Measurements from ENCODE around the gene CNN2. TPM values are rescaled to one million over a fixed set of nuclear protein-coding genes. Genes with fewer than 3 reads are reported as not detected.

The CNN2 gene
- total and polyA plus RNA-seq, 9 of the 15 experiments (the other 6 are each of a cell fraction or from before 2014, with no cell fraction given), result 12.1 to 174 (median 52.7) TPM

DNA sequence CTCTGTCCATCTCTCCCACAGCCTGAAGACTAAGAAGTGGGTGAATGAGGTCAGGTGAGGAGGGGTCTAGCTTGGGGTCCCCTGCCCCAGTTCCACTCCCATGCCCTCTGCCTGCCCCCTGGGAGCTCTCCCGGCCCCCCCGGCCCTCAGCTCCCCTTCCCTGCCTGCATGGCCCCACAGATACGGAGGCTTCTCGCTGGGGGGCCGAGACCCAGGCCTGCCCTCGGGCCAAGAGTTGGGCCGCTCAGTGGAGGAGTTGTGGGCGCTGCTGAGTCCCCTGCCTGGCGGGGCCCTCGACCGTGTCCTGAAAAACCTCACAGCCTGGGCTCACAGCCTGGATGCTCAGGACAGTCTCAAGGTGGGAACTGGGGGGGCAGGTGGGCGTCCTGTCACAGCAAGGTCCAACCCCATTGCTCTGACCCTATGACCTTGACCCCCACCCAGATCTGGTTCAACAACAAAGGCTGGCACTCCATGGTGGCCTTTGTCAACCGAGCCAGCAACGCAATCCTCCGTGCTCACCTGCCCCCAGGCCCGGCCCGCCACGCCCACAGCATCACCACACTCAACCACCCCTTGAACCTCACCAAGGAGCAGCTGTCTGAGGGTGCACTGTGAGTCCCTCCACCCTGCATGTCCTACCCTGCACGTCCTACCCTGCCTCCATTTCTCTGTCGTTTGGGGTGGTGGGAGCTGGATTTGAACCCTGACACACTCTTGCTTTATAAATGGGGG lies 29.6 kb downstream of the CNN2 start:
- ChIA-PET CTCF (ENCODE audit: low intra/inter-chr PET ratio) (no interaction called here), POLR2A (interaction anchor here (0.5 to 0.7 kb wide), 2 partner anchors 11 to 29 kb away, joined by 3 read pairs; partner anchors contain the start of gene ARHGAP45)
- Histone ChIP-seq H3K4me3 (no peak overlapping the region), H3K9me3 (replicated peaks; ENCODE audit: control insufficient read depth, insufficient read depth, low read depth, low read length) (no peaks in the 10 kb centered on the region), H3K4me2 (ENCODE audit: insufficient read depth, low read length) (no peak overlapping the region), H3K36me3 (ENCODE audit: control insufficient read depth, insufficient read depth, low read length) (peaks cover 83% of the 10 kb centered on the region), H3K4me1 (replicated peaks in 1 of 2; ENCODE audit: control insufficient read depth in 2 of 2, insufficient read depth in 2 of 2, low read length in 2 of 2) (peaks cover 0 to 41% of the 10 kb centered on the region in 2 experiments; a peak in 3 of 5 replicates), H2AFZ (ENCODE audit: low read depth, low read length) (no peak overlapping the region), H3K9me1 (ENCODE audit: control insufficient read depth, insufficient read depth, low read length) (no peaks in the 10 kb centered on the region), H3K27me3 (ENCODE audit: control insufficient read depth in 2 of 2, insufficient read depth in 2 of 2, low read length in 2 of 2) (no peaks in the 10 kb centered on the region), H3K79me2 (ENCODE audit: control insufficient read depth, insufficient read depth, low read length) (no peaks in the 10 kb centered on the region), H4K20me1 (replicated peaks; ENCODE audit: control insufficient read depth, insufficient read depth, low read length) (0 out of 2 replicates have a peak, but pooled peaks cover 4% of the 10 kb centered on the region), H3K9ac (ENCODE audit: insufficient read depth in 1 of 2, low read depth in 2 of 2, low read length in 2 of 2) (no peak overlapping the region), H3K27ac (ENCODE audit: extremely low read depth, low read depth, low read length) (no peak overlapping the region)
- no peak for ATAC-seq
- BruUV-seq (replicated peaks), result no TSS peak
- in situ Hi-C loops (cut with MboI), result no loop called here
- intact Hi-C loops (cut with micrococcal nuclease), result no loop called here
- no peak for FAIRE-seq
- TF ChIP-seq, protein P1, sequence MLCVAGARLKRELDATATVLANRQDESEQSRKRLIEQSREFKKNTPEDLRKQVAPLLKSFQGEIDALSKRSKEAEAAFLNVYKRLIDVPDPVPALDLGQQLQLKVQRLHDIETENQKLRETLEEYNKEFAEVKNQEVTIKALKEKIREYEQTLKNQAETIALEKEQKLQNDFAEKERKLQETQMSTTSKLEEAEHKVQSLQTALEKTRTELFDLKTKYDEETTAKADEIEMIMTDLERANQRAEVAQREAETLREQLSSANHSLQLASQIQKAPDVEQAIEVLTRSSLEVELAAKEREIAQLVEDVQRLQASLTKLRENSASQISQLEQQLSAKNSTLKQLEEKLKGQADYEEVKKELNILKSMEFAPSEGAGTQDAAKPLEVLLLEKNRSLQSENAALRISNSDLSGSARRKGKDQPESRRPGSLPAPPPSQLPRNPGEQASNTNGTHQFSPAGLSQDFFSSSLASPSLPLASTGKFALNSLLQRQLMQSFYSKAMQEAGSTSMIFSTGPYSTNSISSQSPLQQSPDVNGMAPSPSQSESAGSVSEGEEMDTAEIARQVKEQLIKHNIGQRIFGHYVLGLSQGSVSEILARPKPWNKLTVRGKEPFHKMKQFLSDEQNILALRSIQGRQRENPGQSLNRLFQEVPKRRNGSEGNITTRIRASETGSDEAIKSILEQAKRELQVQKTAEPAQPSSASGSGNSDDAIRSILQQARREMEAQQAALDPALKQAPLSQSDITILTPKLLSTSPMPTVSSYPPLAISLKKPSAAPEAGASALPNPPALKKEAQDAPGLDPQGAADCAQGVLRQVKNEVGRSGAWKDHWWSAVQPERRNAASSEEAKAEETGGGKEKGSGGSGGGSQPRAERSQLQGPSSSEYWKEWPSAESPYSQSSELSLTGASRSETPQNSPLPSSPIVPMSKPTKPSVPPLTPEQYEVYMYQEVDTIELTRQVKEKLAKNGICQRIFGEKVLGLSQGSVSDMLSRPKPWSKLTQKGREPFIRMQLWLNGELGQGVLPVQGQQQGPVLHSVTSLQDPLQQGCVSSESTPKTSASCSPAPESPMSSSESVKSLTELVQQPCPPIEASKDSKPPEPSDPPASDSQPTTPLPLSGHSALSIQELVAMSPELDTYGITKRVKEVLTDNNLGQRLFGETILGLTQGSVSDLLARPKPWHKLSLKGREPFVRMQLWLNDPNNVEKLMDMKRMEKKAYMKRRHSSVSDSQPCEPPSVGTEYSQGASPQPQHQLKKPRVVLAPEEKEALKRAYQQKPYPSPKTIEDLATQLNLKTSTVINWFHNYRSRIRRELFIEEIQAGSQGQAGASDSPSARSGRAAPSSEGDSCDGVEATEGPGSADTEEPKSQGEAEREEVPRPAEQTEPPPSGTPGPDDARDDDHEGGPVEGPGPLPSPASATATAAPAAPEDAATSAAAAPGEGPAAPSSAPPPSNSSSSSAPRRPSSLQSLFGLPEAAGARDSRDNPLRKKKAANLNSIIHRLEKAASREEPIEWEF (CRISPR knock-in tag; IDR thresholded peaks at IDR 0.05), result no peak
- no peak for TF ChIP-seq HEY1 (CRISPR knock-in tag; IDR thresholded peaks at IDR 0.05; ENCODE audit: borderline replicate concordance)
- no peak for TF ChIP-seq HLTF (IDR thresholded peaks at IDR 0.05)
- peak; percentile 49; the same call in 1 of the 2 replicates for TF ChIP-seq POLR2G (IDR thresholded peaks at IDR 0.05; ENCODE audit: low read depth, low read length)
- no peak for TF ChIP-seq RB1 (IDR thresholded peaks at IDR 0.05; ENCODE audit: low read depth)
- 0 out of 2 replicates have a peak, but pooled peaks have one; percentile 25 for TF ChIP-seq RBFOX2 (IDR thresholded peaks at IDR 0.05; ENCODE audit: low read depth, low read length)
- no peak for DNase-seq (ENCODE audit: extremely low read depth in 1 of 4, low spot score in 3 of 4)
- WGBS (ENCODE audit: insufficient coverage, low coverage, missing lambda C conversion rate), result 91% methylated on average over 17 of the region's 20 CpGs
